ENCODE measurements around the gene DMXL2.

- no peak for TF ChIP-seq POLR2A (IDR thresholded peaks at IDR 0.05)
- TF ChIP-seq, protein P1, sequence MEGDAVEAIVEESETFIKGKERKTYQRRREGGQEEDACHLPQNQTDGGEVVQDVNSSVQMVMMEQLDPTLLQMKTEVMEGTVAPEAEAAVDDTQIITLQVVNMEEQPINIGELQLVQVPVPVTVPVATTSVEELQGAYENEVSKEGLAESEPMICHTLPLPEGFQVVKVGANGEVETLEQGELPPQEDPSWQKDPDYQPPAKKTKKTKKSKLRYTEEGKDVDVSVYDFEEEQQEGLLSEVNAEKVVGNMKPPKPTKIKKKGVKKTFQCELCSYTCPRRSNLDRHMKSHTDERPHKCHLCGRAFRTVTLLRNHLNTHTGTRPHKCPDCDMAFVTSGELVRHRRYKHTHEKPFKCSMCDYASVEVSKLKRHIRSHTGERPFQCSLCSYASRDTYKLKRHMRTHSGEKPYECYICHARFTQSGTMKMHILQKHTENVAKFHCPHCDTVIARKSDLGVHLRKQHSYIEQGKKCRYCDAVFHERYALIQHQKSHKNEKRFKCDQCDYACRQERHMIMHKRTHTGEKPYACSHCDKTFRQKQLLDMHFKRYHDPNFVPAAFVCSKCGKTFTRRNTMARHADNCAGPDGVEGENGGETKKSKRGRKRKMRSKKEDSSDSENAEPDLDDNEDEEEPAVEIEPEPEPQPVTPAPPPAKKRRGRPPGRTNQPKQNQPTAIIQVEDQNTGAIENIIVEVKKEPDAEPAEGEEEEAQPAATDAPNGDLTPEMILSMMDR (IDR thresholded peaks at IDR 0.05) = no peak
Observed at GRCh38 chr15:51401051-51401780, 221.4 kb downstream of the DMXL2 start.
